Cortex of kidney (tissue), 1 donor: ENCODE measurements around the gene PIGQ.

Experiments
- DNase-seq: peaks from one replicate; lab custom pipeline; 2025; lab: John Stamatoyannopoulos, UW

PIGQ gene

DNA sequence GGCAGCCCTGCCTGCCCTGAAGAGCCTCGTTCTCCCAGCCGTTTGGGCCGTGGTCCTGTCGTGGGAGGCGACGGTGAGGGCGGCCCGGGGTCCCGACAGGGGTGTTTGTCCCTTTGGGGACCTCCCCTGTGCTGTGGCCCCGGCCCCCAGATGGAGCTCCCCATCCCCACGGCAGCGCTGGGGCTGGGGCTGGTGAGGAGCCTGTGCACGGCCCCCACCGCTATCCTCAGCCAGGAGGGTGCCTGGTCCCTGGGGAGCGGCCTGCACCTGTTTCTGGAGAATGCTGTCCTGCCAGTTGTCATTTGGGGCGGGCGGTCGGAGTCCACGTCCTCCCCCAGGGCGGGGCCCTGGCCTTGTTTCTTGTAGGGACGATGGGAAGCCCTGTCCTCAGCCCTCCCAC, 35.6 kb upstream of the PIGQ start:
- no peak for DNase-seq

GRCh38 chr16:534856-535445, 34.8 kb upstream of the PIGQ start:
- DNase-seq: no peak

GRCh38 chr16:535446-536405, 34.0 kb upstream of the PIGQ start:
- DNase-seq: no peak

- DNase-seq: no peak
Observed at GRCh38 chr16:536746-537145, 33.0 kb upstream of the PIGQ start.

GRCh38 chr16:537415-538335, 32.1 kb upstream of the PIGQ start:
- no peak for DNase-seq

- no peak for DNase-seq
Observed at GRCh38 chr16:539901-540530, 29.8 kb upstream of the PIGQ start.

GRCh38 chr16:540645-541340, 29.0 kb upstream of the PIGQ start:
- DNase-seq: no peak

DNA sequence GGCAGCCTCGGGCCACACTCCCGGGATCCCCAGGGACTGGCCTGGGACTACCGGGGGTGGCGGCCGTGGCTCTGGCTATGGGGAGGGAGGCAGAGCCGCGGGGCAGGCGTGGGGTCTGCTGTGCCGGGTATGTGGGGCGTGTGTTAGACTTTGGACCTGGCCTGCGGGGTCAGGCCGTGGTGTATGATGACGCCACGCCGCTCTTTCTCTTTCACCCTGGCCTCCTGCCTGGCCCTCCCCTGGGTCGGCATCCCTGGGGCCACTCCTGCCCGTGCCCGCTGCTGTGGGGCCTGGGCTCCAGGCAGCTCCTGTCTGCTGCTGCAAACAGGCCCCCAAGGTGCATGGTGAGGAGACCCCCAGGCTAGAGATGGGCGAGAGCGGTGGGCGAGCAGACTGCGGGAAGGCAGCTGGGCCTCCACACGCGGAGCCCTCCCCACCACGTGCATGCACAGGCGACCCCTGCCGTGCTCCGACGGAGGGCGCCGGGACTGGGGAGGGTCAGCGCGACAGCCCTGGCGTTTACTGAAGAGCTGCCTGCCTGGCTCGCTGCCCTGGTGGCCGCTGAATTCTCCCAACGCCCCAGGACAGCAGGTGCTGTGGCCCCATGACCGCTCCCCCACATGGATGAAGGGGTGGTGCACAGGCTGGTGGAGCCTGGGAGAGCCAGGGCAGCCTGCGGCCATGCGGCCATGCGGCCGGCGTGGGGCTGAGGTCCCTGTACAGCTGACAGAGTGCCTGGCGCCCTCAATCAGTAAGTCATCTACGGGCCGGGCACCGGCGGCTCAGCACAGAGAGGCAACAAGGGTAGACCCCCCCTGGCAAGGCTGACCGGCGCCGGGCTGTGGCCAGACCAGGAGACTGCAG, 26.2 kb upstream of the PIGQ start:
- DNase-seq: no peak

- DNase-seq: no peak
Observed at GRCh38 chr16:544517-544916, 25.3 kb upstream of the PIGQ start.

DNA sequence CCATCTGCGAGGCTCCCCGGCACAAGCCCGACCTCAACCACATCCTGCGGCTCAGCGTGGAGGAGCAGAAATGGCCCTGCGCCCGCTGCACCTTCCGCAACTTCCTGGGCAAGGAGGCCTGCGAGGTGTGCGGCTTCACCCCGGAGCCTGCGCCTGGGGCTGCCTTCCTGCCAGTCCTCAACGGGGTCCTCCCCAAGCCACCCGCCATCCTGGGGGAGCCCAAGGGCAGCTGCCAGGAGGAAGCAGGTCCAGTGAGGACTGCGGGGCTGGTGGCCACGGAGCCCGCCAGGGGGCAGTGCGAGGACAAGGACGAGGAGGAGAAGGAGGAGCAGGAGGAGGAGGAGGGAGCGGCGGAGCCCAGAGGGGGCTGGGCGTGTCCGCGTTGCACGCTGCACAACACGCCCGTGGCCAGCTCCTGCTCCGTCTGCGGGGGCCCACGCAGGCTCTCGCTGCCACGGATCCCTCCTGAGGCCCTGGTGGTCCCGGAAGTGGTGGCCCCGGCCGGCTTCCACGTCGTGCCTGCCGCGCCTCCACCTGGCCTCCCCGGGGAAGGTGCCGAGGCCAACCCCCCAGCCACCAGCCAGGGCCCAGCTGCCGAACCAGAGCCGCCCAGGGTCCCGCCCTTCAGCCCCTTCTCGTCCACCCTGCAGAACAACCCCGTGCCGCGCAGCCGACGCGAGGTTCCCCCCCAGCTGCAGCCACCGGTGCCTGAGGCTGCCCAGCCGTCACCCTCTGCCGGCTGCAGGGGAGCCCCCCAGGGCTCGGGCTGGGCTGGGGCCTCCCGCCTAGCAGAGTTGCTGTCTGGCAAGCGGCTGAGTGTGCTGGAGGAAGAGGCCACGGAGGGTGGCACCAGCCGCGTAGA, 22.6 kb upstream of the PIGQ start:
- DNase-seq: no peak

DNA sequence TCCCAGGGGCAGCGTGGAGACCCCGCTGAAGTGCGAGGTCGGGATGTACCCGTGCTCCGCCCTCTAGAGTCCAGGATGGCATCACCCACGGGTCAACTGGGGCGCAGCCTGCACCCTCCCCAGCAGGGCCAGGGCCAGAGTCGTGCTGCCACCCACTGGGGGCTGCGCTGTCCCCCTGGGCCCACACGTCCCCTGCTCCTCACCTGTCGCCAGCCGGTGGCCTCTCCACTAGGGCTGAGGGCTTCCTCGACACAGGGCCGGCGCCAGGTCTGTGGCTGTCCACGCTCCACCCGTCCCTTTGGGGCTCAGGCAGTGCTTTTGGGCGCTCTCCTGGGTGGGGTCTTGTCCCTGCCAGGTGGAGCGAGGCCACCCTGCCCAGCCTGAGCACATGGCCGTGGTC, 21.2 kb upstream of the PIGQ start:
- no peak for DNase-seq

DNA sequence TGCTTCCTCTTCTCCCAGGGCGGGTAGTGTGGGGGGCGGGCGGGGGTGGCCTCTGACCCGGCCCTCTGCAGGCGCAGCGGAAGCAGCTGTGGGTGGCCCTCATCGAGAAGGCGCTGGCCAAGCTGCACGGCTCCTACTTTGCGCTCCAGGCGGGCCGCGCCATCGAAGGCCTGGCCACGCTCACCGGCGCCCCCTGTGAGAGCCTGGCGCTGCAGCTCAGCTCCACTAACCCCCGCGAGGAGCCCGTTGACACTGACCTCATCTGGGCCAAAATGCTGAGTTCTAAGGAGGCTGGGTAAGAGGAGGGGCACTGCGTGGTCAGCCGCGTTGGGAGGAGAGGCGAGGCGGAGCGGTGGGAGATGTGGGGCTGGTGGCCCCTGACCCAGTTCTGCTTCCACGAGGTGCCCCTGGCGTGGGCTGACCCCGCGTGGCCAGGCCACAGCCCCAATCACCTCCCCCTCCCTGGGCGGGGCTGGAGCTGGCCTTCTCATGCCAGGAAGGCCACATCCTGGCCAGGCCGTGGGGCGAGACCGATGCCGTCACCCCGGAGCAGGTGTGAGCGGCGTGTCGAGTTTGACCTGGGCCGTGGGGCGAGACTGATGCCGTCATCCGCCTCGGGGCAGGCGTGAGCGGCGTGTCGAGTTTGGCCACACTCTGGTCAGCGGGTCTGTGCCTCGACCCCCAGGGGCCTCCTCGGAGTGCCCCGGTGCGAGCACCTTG, 20.1 kb upstream of the PIGQ start:
- no peak for DNase-seq

- DNase-seq: no peak
Observed at GRCh38 chr16:551210-551609, 18.6 kb upstream of the PIGQ start.

DNA sequence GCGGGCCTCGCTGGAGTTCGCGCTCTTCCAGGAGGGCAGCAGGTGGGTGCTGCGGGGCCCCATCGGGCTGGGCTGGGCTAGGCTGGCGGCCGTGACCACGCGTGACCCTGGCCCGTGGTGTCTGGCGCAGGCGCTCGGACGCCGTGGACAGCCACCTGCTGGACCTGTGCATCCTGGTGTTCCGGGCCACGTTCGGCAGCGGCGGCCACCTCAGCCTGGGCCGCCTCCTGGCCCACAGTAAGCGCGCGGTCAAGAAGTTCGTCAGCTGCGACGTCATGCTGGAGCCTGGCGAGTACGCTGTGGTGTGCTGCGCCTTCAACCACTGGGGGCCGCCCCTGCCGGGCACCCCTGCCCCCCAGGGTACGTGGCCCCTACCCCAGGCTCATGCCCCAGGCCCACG, 17.6 kb upstream of the PIGQ start:
- no peak for DNase-seq

DNA sequence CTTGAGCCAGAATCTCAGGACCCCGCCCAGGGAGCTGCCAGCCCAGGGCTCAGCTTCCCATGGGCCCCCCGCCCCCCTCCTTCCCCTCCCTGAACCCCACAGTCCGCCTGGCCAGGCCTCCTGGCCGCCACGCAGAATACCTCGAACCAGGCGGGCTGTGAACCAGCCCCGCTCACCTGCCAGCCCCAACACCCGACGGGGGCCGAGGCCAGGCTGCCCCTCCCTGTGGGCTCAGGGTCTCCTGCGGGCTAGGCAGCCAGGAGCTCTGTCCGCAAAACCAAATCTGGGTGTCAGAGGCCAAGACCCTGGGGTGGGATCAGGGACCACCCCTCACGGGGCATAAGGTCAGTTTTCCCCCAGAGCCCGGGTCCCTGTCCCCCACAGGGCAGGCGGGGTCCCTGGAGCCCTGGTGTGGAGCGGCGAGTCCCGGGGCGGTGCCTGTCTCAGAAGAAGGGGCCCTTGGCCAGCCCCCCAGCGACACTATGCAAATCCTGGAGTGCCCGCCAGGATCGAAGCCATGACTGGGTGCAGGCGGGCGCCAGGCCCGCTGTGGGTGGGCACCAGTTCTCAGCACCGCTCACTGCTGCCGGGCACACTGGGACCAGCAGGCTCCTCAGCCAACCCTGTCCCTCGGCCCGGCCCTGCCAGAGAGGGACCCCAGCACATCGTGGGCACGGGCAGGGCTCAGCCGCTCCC, 16.0 kb upstream of the PIGQ start:
- DNase-seq: no peak

DNA sequence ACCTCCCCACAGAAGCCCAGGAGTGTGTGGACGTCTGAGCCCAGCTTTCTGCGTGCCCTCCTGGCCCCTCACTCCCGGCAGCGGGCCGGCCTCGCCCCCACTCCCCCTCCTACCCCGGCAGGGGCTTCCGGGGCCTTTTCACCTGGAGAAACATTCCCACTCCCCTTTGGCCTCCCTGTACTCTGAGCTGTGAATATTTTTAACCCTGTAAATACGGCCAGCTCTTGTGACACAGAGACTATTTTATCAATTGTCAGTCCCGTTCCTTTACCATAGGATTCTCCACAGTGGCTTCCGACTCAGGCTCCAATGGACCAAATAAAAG, 15.5 kb upstream of the PIGQ start:
- no peak for DNase-seq

- no peak for DNase-seq
Observed at GRCh38 chr16:554640-555365, 15.0 kb upstream of the PIGQ start.
